Smooth muscle cell (in vitro differentiated cells): Measurements from ENCODE around the gene GAS6. TPM values are rescaled to one million over a fixed set of nuclear protein-coding genes. Genes with fewer than 3 reads are reported as not detected.

ENCODE experiments used
- DNase-seq: peaks from one replicate; lab custom pipeline; 2025; ENCODE audit not compliant: unreplicated experiment; lab: John Stamatoyannopoulos, UW
- H2AFZ ChIP-seq: fragments of 200-600 bp; sonication (generic); 2 replicates; pipeline ENCODE4 v1.6.0; 2016; ENCODE audit warnings: antibody characterized with exemption, low read depth, mild to moderate bottlenecking
- H3F3A ChIP-seq: fragments of 200-600 bp; sonication (generic); 2 replicates; pipeline ENCODE4 v1.6.0; 2017; ENCODE audit warnings: antibody characterized with exemption, low read depth
- H3K27ac ChIP-seq: fragments of 200-600 bp; sonication (generic); 2 replicates; pipeline ENCODE4 v1.5.1; 2016; ENCODE audit warnings: low read depth, mild to moderate bottlenecking
- H3K27me3 ChIP-seq: fragments of 200-600 bp; sonication (generic); 2 replicates; pipeline ENCODE4 v1.6.1; 2016; ENCODE audit warnings: low read depth, mild to moderate bottlenecking
- H3K36me3 ChIP-seq: fragments of 200-600 bp; sonication (generic); 2 replicates; pipeline ENCODE4 v1.5.1; 2016; ENCODE audit warnings: low read depth
- H3K4me1 ChIP-seq: fragments of 200-600 bp; sonication (generic); 2 replicates; pipeline ENCODE4 v1.5.1; 2016; ENCODE audit warnings: low read depth
- H3K4me2 ChIP-seq: fragments of 200-600 bp; sonication (generic); 2 replicates; pipeline ENCODE4 v1.6.0; 2016; ENCODE audit warnings: mild to moderate bottlenecking
- H3K4me3 ChIP-seq: fragments of 200-600 bp; sonication (generic); 2 replicates; pipeline ENCODE4 v1.5.1; 2016; ENCODE audit warnings: mild to moderate bottlenecking
- H3K79me2 ChIP-seq: fragments of 200-600 bp; sonication (generic); 2 replicates; pipeline ENCODE4 v1.6.0; 2016; ENCODE audit warnings: low read depth, mild to moderate bottlenecking
- H3K9ac ChIP-seq: fragments of 200-600 bp; sonication (generic); 2 replicates; pipeline ENCODE4 v1.6.0; 2016; ENCODE audit warnings: low read depth
- H3K9me3 ChIP-seq: fragments of 200-600 bp; sonication (generic); replicated peaks from 2 replicates; pipeline ENCODE4 v1.5.1; 2016; ENCODE audit warnings: low read depth
- H4K20me1 ChIP-seq: fragments of 200-600 bp; sonication (generic); 2 replicates; pipeline ENCODE4 v1.6.0; 2016; ENCODE audit warnings: low read depth
- CTCF ChIP-seq: fragments of 200-600 bp; sonication (generic); IDR thresholded peaks from 2 replicates; pipeline ENCODE4 v1.5.1; 2017; ENCODE audit warnings: borderline replicate concordance, mild to moderate bottlenecking, antibody characterized with exemption; ENCODE audit not compliant: insufficient read depth, poor library complexity, severe bottlenecking
- WGBS: methylation state at CpG from one replicate; pipeline ENCODE4 v1.1.7; 2016; ENCODE audit warnings: low lambda C conversion rate; 5-methylcytosine and 5-hydroxymethylcytosine counted together
- polyA plus RNA-seq: library from polyadenylated mRNA; unstranded; fragments of >200 nt; fragmentation: Nextera tagmentation; extraction: Ambion mirVana; gene quantifications from 2 replicates; pipeline ENCODE4 v1.2.1, GENCODE V29; 2016
- total RNA-seq: library from RNA; depleted of rRNA; stranded (reverse); fragments of >200 nt; gene quantifications from 2 replicates; pipeline ENCODE4 v1.2.3, GENCODE V29; 2014

Gene GAS6
- total and polyA plus RNA-seq, 2 experiments from 2014 or later = 21.7 to 45.2 TPM

GRCh38 chr13:113842336-113843062, 21.4 kb downstream of the GAS6 start:
- no peaks in the 10 kb centered on the region for H4K20me1 ChIP-seq

GRCh38 chr13:113841353-113841650, 22.6 kb downstream of the GAS6 start:
- Histone ChIP-seq H3F3A (no peaks in the 10 kb centered on the region), H3K9me3 (no peaks in the 10 kb centered on the region), H3K27ac (no peak overlapping the region), H3K79me2 (no peaks in the 10 kb centered on the region), H3K36me3 (no peaks in the 10 kb centered on the region), H3K27me3 (no peaks in the 10 kb centered on the region), H3K9ac (no peak overlapping the region), H3K4me2 (no peak overlapping the region), H3K4me3 (no peak overlapping the region), H3K4me1 (peaks cover 12% of the 10 kb centered on the region), H2AFZ (no peak overlapping the region), H4K20me1 (no peaks in the 10 kb centered on the region)
- DNase-seq = no peak
- no peak for TF ChIP-seq CTCF
- WGBS = 93% methylated on average over 15 of the region's 15 CpGs

More at GRCh38 chr13:113842336-113843062, 21.4 kb downstream of the GAS6 start:
- TF ChIP-seq CTCF = no peak
- Histone ChIP-seq H3K79me2 (no peaks in the 10 kb centered on the region), H3K9me3 (no peaks in the 10 kb centered on the region), H3K4me1 (peaks cover 8% of the 10 kb centered on the region), H2AFZ (no peak overlapping the region), H3K27me3 (no peaks in the 10 kb centered on the region), H3F3A (no peaks in the 10 kb centered on the region), H3K27ac (no peak overlapping the region), H3K36me3 (no peaks in the 10 kb centered on the region), H3K9ac (no peak overlapping the region), H3K4me2 (no peak overlapping the region), H3K4me3 (no peak overlapping the region)
- WGBS = 94% methylated on average over 29 of the region's 29 CpGs
- DNase-seq = no peak

GRCh38 chr13:113840541-113841352, 23.1 kb downstream of the GAS6 start:
- H3F3A ChIP-seq = no peaks in the 10 kb centered on the region
- no peaks in the 10 kb centered on the region for H3K79me2 ChIP-seq
- DNase-seq = no peak
- H3K4me1 ChIP-seq = peaks cover 12% of the 10 kb centered on the region
- H3K36me3 ChIP-seq = no peaks in the 10 kb centered on the region
- H3K9me3 ChIP-seq = no peaks in the 10 kb centered on the region
- H4K20me1 ChIP-seq = no peaks in the 10 kb centered on the region
- H2AFZ ChIP-seq = no peak overlapping the region
- no peak for TF ChIP-seq CTCF
- H3K27ac ChIP-seq = no peak overlapping the region
- H3K27me3 ChIP-seq = no peaks in the 10 kb centered on the region
- no peak overlapping the region for H3K4me3 ChIP-seq
- 93% methylated on average over 35 of the region's 35 CpGs for WGBS
- H3K9ac ChIP-seq = no peak overlapping the region
- H3K4me2 ChIP-seq = no peak overlapping the region
